SK-N-MC (cell line): ENCODE results near the gene ALAD.

Experiments
- EZH2 ChIP-seq: fragments of 200-600 bp; sonication (generic); IDR thresholded peaks from one replicate; pipeline ENCODE4 v1.6.1; 2017; ENCODE audit warnings: antibody characterized with exemption
- FOXP2 ChIP-seq: optimal IDR thresholded peaks from 2 replicates; pipeline ENCODE3; 2011; ENCODE audit warnings: mild to moderate bottlenecking, moderate library complexity; ENCODE audit not compliant: insufficient read depth; ENCODE audit errors: extremely low read length, control extremely low read depth
- POLR2AphosphoS5 ChIP-seq: IDR thresholded peaks from 2 replicates; pipeline ENCODE4 v1.6.1; 2012; ENCODE audit warnings: mild to moderate bottlenecking, low read depth, low read length, borderline replicate concordance

DNA sequence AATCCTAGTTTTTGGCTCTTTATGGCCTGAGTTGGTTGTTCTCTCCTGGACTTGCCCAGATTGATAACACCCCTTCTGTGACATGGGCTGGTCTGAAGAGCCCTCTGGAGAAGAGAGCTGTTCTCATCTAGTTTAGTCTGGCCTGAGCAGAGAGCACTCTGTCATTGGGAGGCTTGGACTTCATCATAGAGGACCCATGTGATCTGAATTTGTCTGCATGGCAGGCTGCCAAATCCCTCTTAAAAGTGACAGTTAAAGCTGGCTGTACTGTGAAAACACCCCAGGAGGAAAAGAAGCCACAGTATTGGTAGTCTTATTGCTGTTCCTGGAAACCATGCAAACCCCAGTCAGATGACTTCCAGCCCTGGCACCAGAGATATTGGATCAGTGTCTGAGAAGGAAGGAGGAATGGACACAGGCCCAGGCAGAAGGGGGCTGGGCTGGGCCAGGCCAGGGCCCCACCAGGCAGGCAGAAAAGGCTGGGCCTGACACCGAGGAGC lies 57.3 kb downstream of the ALAD start:
- TF ChIP-seq POLR2AphosphoS5 (no peak), EZH2 (no peak), FOXP2 (no peak)
